Measurements from ENCODE around the gene SPSB4. TPM values are rescaled to one million over a fixed set of nuclear protein-coding genes. Genes with fewer than 3 reads are reported as not detected.

The SPSB4 gene
- total and polyA plus RNA-seq, 2 experiments from 2014 or later: 57.0 to 82.2 TPM

DNA sequence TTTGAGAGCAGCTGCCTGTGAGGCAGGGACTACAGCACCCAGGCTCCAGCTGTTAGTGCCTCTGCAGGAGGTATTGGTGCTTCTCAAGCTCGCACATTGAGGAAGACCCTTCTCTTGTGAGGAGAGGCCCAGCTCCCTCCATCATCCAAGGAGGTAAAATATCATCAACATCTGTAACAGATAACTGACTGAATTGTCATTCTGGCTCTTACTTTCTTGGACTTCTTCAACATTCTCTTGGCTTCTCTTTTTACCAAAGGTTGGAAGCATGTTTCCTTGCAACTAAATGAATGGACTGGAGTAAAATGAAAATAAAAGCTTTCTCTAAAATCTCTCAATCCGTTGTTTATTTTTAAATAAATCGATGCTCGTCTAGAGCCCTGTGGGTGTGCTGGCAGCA lies 127.4 kb downstream of the SPSB4 start:
- Histone ChIP-seq H3K4me3 (no peak overlapping the region), H3K4me1 (ENCODE audit: low read depth) (peaks cover 10% of the 10 kb centered on the region), H3K27ac (no peak overlapping the region), H3K9me3 (ENCODE audit: low read depth) (no peaks in the 10 kb centered on the region), H3K36me3 (no peaks in the 10 kb centered on the region), H3K27me3 (no peaks in the 10 kb centered on the region)
- TF ChIP-seq, protein P1, sequence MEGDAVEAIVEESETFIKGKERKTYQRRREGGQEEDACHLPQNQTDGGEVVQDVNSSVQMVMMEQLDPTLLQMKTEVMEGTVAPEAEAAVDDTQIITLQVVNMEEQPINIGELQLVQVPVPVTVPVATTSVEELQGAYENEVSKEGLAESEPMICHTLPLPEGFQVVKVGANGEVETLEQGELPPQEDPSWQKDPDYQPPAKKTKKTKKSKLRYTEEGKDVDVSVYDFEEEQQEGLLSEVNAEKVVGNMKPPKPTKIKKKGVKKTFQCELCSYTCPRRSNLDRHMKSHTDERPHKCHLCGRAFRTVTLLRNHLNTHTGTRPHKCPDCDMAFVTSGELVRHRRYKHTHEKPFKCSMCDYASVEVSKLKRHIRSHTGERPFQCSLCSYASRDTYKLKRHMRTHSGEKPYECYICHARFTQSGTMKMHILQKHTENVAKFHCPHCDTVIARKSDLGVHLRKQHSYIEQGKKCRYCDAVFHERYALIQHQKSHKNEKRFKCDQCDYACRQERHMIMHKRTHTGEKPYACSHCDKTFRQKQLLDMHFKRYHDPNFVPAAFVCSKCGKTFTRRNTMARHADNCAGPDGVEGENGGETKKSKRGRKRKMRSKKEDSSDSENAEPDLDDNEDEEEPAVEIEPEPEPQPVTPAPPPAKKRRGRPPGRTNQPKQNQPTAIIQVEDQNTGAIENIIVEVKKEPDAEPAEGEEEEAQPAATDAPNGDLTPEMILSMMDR (IDR thresholded peaks at IDR 0.05; ENCODE audit: low read depth, low read length): no peak
- DNase-seq (ENCODE audit: low read depth in 1 of 2, low spot score in 1 of 2): no peak

DNA sequence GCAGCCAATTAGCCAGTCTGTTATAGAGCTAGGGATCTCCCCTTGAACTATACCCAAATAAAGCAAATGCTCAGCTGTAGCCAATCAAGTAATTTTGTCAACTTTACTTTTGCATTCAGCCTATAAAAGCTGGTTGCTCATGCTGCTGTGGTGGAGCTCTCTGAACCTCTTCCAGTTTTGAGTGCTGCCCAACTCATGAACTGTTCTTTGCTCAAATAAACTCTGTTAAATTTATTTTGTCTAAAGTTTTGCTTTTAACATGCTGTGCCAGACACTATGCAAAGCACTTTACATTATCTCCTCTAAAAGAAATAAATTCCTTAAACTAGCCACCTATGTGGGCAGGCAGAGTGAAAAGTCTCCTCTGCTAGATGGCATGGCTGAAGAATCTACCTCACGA lies 128.8 kb downstream of the SPSB4 start:
- TF ChIP-seq, protein P1 (IDR thresholded peaks at IDR 0.05; ENCODE audit: low read depth, low read length): no peak

DNA sequence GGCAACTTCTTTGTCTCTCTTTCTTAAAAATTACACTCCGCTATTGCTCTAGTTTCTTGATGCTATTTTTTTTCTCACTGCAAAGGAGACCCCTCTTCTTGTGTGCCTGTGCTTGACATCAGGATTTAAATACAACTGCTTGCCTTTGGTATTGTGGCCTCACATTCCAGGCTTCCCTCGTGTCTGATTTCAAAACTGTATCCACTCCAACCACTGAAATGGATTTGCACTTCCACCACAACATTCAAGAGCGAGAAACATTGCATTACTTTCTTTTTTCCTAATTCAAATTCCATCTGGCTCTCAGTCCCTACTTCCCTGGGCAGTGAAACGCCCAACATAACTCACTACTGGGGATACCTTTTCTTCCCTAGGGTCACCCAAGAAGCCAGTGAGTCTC lies 130.0 kb downstream of the SPSB4 start:
- no peak for DNase-seq (ENCODE audit: low read depth in 1 of 2, low spot score in 1 of 2)
- H3K4me3 ChIP-seq: no peak overlapping the region
- TF ChIP-seq, protein P1 (IDR thresholded peaks at IDR 0.05; ENCODE audit: low read depth, low read length): no peak
- H3K27me3 ChIP-seq: no peaks in the 10 kb centered on the region
- no peaks in the 10 kb centered on the region for H3K36me3 ChIP-seq
- peak overlapping the region; percentile 31 for H3K27ac ChIP-seq
- no peaks in the 10 kb centered on the region for H3K9me3 ChIP-seq (ENCODE audit: low read depth)
- H3K4me1 ChIP-seq (ENCODE audit: low read depth): peaks cover 10% of the 10 kb centered on the region

More for the DNA sequence above, 128.8 kb downstream of the SPSB4 start:
- Histone ChIP-seq H3K27me3 (no peaks in the 10 kb centered on the region), H3K9me3 (ENCODE audit: low read depth) (no peaks in the 10 kb centered on the region), H3K27ac (no peak overlapping the region), H3K4me1 (ENCODE audit: low read depth) (peaks cover 10% of the 10 kb centered on the region), H3K36me3 (no peaks in the 10 kb centered on the region), H3K4me3 (no peak overlapping the region)
- no peak for DNase-seq (ENCODE audit: low read depth in 1 of 2, low spot score in 1 of 2)

DNA sequence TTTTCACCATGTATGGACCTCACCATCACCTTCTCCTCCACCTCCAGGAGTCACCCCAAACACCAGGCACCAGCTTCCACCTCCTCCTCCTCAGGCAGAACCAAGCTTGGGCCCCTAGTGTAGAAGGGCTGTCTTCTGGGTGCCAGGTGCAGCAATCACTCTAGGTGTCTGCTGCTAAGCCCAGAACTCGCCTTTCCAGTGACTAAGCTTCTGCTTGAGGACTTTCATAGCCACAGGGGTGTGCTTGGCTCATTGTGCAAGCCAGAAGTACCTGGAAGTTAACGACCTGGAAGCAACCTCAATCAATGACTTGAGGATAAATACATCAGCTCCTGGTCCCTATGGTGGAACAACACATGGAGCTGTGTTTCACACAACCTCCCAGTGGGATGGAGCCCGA lies 130.7 kb downstream of the SPSB4 start:
- Histone ChIP-seq H3K4me1 (ENCODE audit: low read depth) (peaks cover 10% of the 10 kb centered on the region), H3K9me3 (ENCODE audit: low read depth) (no peaks in the 10 kb centered on the region), H3K4me3 (no peak overlapping the region), H3K27ac (no peak overlapping the region), H3K27me3 (no peaks in the 10 kb centered on the region), H3K36me3 (no peaks in the 10 kb centered on the region)
- no peak for DNase-seq (ENCODE audit: low read depth in 1 of 2, low spot score in 1 of 2)
- TF ChIP-seq, protein P1 (IDR thresholded peaks at IDR 0.05; ENCODE audit: low read depth, low read length): no peak

DNA sequence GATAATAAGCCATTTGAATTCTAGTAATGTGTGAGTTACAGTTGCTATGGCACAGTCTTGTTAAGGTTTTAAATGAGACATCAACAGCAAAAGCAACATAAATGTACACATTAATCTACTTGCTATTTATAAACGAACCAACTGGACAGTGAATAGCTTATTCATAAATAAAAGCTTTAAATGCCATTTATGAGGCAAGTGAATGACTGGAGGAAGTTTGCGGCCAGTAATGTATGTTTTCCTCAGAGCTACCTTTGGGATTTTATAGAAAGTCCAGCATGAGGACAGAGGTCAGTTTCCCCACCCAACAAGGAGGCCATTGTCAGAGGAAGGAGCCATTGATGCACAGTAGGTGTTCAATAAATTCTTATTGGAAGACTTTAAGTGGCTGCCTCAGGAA lies 132.5 kb downstream of the SPSB4 start:
- H3K27ac ChIP-seq: no peak overlapping the region
- no peaks in the 10 kb centered on the region for H3K9me3 ChIP-seq (ENCODE audit: low read depth)
- no peaks in the 10 kb centered on the region for H3K27me3 ChIP-seq
- no peak for DNase-seq (ENCODE audit: low read depth in 1 of 2, low spot score in 1 of 2)
- TF ChIP-seq, protein P1 (IDR thresholded peaks at IDR 0.05; ENCODE audit: low read depth, low read length): no peak
- no peaks in the 10 kb centered on the region for H3K36me3 ChIP-seq
- H3K4me1 ChIP-seq (ENCODE audit: low read depth): peaks cover 10% of the 10 kb centered on the region
- no peak overlapping the region for H3K4me3 ChIP-seq

DNA sequence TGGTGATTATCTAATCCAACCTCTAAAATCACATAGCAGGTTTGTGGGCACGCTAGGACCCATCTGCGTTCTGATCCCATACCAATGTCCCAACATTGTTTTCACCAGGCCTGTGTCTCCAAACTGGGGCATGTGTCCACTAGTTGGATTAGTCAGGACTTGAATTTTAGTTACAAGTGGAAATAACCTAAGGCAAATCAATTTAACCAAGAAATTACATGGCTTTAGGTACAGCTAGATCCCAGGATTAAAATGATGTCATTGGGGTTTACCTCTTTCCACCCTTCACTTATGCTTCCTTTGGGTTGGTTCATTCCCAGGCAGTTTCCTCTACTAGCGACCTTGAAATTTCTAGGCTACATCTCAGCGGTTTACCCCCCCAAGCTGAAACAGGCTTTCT lies 133.3 kb downstream of the SPSB4 start:
- H3K9me3 ChIP-seq (ENCODE audit: low read depth): no peaks in the 10 kb centered on the region
- no peak overlapping the region for H3K4me3 ChIP-seq
- peaks cover 10% of the 10 kb centered on the region for H3K4me1 ChIP-seq (ENCODE audit: low read depth)
- DNase-seq (ENCODE audit: low read depth in 1 of 2, low spot score in 1 of 2): no peak
- TF ChIP-seq, protein P1 (IDR thresholded peaks at IDR 0.05; ENCODE audit: low read depth, low read length): no peak
- H3K27ac ChIP-seq: no peak overlapping the region
- no peaks in the 10 kb centered on the region for H3K36me3 ChIP-seq
- no peaks in the 10 kb centered on the region for H3K27me3 ChIP-seq

All from cardiac muscle cell (in vitro differentiated cells and primary cell).